T-helper 1 cell (primary cell): ENCODE results near the gene HFM1.
"Not testable (repeated sequence)": the region's sequence is repeated elsewhere in the genome, so short reads cannot be mapped to it uniquely, and the experiment has no call there.

Experiments
- DNase-seq, 5 donors: peaks; one replicate each; pipeline ENCODE4 v3.0.0-alpha.2; 2012 to 2020

Gene HFM1

GRCh38 chr1:91372230-91372629 is 32.4 kb downstream of the HFM1 start:
- not testable (repeated sequence) for DNase-seq

DNA sequence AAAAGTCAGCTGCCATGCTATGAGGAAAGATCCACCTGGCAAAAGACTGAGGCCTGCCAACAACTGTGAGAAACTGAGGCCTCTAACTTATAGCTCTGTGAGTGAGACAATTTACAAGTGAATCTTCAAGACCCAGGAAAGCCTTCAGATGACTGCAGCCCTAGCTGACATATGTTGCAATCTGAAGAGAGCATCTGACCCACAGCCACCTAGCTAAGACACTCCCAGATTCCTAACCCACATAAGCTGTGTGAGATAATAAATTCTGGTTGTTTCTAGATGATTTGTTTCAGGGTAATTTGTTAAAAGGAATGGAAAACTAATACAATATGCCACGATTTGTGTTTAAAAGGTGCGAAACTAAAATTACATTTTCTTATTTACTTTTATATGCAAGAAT is 55.1 kb downstream of the HFM1 start:
- DNase-seq, result no peak

- DNase-seq, result no peak
Measured at GRCh38 chr1:91346824-91347223, 57.8 kb downstream of the HFM1 start.

GRCh38 chr1:91345395-91346005 is 59.1 kb downstream of the HFM1 start:
- no peak for DNase-seq

DNA sequence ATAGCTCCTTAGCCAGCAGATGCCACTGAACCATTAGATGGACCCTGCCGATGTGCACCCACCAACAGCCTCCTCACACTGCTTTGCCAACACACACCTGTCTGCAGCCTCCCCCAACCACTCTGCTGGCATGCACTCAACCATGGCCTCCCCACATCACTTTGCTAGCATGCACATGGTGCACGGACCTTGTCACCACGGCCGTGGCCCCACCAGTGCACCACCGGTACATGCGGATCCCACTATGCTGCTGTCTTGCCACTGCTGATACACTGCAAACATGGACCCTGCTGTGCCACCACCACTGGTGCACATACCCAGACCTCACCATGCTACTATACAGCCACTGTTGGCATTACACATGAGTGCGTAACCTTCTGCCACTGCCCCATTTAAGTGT is 66.1 kb downstream of the HFM1 start:
- no peak for DNase-seq

DNA sequence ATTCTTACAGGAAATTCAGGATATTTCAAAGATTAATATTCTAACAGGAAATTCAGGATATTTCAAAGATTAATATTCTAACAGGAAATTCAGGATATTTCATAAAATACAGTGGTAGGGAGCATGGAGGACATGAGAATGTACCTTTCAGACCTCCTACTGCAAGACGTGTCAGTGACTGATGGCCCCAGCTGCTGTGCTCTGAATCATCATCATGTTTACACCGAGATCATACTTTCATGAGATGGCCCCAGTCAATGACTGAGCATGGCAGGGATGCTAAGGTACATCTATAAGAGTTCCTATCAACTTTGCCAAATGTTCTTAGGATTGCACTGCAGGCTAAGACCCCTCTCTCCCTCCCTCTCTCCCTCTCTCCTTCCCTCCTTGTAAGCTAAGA is 69.0 kb downstream of the HFM1 start:
- no peak for DNase-seq

- no peak for DNase-seq
Measured at GRCh38 chr1:91334856-91335255, 69.8 kb downstream of the HFM1 start.

- DNase-seq, result no peak
Measured at GRCh38 chr1:91325456-91325855, 79.2 kb downstream of the HFM1 start.

GRCh38 chr1:91314643-91315042 is 90.0 kb downstream of the HFM1 start:
- DNase-seq, result no peak

GRCh38 chr1:91311672-91312071 is 93.0 kb downstream of the HFM1 start:
- no peak for DNase-seq

GRCh38 chr1:91308544-91308943 is 96.1 kb downstream of the HFM1 start:
- DNase-seq, result no peak

DNA sequence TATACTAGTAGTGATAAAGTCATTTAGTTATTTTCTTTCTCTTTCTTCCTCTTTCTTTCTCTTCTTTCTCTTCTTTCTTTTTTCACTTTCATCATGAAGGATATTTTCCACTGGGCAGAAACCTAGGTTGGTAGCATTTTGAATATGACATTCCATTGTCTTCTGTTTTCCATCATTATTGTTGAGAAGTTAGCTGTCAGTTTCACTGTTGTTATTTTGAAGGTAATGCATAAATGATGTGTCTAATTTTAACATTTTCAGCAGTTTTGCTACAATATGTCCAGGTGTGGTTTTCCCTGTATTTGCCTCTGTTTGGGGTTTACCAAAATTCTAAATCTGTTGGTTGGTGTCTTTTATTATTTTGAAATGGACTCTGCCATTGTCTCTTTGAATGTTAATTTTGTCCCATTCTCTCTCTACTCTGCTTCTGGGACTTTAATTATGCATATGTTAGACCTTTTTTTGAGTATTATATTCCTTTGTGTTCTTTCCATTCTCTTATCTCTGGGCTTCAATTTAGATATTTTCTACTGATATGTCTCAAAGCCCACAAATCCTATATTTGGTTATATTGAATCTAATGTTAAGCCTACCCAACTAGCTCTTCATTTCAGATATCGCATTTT is 96.7 kb downstream of the HFM1 start:
- no peak for DNase-seq

- no peak for DNase-seq
Measured at GRCh38 chr1:91303165-91303564, 101.5 kb downstream of the HFM1 start.

DNA sequence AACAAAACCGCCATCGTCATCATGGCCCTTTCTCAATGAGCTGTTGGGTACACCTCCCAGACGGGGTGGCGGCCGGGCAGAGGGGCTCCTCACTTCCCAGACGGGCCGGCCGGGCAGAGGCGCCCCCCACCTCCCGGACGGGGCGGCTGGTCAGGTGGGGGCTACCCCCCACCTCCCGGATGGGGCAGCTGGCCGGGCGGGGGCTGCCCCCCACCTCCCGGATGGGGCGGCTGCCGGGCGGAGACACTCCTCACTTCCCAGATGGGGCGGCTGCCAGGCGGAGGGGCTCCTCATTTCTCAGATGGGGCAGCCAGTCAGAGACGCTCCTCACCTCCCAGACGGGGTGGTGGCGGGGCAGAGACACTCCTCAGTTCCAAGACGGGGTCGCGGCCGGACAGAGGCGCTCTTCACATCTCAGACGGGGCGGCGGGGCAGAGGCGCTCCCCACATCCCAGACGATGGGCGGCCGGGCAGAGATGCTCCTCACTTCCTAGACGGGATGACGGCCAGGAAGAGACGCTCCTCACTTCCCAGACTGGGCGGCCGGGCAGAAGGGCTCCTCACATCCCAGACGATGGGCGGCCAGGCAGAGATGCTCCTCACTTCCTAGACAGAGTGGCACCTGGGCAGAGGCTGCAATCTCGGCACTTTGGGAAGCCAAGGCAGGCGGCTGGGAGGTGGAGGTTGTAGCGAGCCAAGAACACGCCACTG is 115.6 kb downstream of the HFM1 start:
- not testable (repeated sequence) for DNase-seq

DNA sequence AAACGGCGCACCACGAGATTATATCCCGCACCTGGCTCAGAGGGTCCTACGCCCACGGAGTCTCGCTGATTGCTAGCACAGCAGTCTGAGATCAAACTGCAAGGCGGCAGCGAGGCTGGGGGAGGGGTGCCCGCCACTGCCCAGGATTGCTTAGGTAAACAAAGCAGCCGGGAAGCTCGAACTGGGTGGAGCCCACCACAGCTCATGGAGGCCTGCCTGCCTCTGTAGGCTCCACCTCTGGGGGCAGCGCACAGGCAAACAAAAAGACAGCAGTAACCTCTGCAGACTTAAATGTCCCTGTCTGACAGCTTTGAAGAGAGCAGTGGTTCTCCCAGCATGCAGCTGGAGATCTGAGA is 117.7 kb downstream of the HFM1 start:
- DNase-seq, result not testable (repeated sequence)

DNA sequence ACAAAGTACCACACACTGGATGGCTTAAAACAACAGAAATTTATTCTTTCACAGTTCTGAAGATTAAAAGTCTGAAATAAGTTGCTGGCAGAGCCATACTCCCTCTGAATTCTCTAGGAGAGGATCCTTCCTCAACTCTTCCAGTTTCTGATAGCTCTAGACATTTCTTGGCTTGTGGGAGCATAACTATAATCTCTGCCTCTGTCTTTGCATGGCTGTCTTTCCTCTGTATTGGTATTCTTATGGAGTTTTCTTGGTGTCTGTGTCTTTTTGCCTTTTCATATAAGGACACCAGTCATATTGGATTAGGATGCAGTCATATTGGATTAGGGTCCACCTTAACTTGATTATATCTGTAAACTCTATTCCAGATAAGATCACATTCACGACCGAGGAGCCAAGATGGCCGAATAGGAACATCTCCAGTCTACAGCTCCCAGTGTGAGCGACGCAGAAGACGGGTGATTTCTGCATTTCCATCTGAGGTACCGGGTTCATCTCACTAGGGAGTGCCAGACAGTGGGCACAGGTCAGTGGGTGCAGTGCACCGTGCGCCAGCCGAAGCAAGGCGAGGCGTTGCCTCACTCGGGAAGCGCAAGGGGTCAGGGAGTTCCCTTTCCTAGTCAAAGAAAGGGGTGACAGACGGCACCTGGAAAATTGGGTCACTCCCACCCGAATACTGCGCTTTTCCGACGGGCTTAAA is 118.2 kb downstream of the HFM1 start:
- DNase-seq, result not testable (repeated sequence)

DNA sequence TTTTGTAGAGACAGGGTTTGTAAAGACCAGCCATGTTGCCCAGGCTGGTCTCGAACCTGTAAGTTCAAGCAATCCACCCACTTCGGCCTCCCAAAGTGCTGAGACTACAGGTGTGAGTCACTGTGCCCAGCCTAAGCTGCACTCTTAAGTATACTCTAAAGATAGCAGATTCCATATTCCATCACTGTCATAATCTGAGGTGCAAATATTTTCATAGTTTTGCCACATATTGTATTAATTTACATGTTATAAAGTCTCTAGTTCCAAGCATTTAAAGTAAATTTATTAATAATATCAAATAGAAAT is 121.3 kb downstream of the HFM1 start:
- DNase-seq, result no peak

GRCh38 chr1:91282695-91283420 is 121.8 kb downstream of the HFM1 start:
- DNase-seq, result peak in 4 of 5 donors; percentile 8 to 45 (median 27)

GRCh38 chr1:91281782-91282181 is 122.9 kb downstream of the HFM1 start:
- no peak for DNase-seq

GRCh38 chr1:91278754-91279153 is 125.9 kb downstream of the HFM1 start:
- no peak for DNase-seq

DNA sequence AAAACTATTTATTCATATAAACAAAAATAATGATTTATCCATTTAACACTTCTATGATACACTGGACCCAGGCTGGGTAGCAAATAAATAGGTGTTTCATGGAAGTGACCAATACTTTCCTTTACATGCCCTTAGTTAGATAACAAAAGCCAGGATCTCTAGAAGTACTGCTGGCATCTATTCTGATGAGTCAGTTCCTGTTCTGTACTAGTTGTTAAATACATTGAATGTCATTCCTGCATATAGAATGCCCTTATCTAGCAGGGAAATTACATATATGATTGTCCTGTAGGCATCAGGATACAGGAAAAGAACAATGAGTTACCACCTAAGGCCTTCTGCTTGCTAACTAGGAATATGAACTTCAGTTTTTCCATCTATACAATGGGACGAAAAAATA is 130.8 kb downstream of the HFM1 start:
- no peak for DNase-seq

GRCh38 chr1:91261655-91262054 is 143.0 kb downstream of the HFM1 start:
- no peak for DNase-seq

GRCh38 chr1:91245435-91245834 is 159.2 kb downstream of the HFM1 start:
- no peak for DNase-seq
